GM04503 (cell line): ENCODE results near the gene HELLS.
"Not testable (repeated sequence)": the region's sequence is repeated elsewhere in the genome, so short reads cannot be mapped to it uniquely, and the experiment has no call there.

ENCODE experiments used
- DNase-seq: peaks from one replicate; pipeline ENCODE4 v3.0.0-alpha.2; 2012; ENCODE audit warnings: low read depth

The HELLS gene

DNA sequence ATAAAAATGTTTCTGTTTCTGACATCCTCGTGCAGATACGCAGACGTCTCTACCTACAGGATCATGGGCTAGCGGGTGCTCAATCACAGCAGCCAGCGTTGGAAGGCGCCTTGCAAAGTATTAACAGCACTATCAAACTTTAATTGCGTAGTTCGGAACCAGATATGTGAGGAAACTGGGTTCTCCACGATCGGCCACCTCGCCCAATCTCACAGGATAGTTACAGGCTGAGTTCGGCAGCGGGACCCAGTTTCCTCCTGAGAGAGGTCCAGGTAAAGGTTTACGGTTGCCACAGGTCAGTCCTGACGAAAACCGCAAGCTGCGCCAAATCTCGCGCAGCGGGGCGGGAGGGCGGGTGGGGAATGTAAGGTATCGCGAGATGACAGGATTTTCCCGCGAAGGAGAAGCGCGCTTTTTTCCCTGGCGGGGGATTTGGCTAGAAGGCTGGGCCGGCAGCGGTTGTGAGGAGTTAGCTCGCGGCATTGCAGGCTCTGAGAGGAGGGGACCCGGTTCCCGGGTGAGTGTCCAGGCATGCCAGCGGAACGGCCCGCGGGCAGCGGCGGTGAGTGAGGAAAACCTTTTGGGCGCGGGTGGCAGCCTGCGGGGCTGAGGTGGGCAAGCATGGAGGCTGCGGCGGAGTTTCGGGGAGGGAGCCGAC is at the start of gene HELLS:
HELLS (plus strand) TSS at position 398 of the 658 bp plus-strand sequence; CDS start at position 532, 134 bp downstream.
- DNase-seq, result peak; percentile 34

DNA sequence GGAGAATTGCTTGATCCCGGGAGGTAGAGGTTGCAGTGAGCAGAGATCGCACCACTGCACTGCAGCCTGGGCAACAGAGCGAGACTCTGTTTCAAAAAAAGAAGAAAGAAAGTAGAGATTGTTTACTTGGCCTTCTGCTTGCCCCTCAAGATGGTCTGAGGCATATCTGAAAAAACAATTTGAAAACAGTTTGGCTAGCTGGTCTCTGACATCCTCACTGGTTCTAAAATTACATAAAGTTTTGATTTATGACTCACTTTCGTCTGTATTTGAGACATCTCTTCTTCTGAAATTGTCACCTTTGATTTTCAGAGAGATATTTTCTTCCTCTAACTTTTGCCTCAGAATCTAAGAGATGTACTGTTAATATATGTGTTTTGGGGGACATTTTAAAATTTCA is 49.6 kb upstream of the HELLS start:
- DNase-seq, result no peak

GRCh38 chr10:94496646-94497045 is 48.9 kb upstream of the HELLS start:
- no peak for DNase-seq

DNA sequence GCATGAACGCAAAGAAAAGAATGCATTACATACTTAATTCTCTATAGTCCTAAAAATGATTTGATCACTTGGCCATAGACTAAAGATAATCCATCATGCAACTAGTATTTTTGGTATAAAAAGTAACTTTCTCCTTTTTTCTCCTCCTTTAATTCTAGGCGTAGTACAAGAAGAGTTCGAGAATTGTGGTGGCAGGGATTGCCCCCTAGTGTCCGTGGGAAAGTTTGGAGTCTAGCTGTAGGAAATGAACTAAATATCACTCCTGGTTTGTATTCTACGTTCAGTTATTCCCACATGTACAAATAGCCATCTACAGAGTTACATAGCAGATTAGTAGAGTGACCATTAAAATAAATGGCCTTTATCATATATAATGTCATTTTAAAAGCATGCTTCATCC is 45.5 kb upstream of the HELLS start:
- no peak for DNase-seq

DNA sequence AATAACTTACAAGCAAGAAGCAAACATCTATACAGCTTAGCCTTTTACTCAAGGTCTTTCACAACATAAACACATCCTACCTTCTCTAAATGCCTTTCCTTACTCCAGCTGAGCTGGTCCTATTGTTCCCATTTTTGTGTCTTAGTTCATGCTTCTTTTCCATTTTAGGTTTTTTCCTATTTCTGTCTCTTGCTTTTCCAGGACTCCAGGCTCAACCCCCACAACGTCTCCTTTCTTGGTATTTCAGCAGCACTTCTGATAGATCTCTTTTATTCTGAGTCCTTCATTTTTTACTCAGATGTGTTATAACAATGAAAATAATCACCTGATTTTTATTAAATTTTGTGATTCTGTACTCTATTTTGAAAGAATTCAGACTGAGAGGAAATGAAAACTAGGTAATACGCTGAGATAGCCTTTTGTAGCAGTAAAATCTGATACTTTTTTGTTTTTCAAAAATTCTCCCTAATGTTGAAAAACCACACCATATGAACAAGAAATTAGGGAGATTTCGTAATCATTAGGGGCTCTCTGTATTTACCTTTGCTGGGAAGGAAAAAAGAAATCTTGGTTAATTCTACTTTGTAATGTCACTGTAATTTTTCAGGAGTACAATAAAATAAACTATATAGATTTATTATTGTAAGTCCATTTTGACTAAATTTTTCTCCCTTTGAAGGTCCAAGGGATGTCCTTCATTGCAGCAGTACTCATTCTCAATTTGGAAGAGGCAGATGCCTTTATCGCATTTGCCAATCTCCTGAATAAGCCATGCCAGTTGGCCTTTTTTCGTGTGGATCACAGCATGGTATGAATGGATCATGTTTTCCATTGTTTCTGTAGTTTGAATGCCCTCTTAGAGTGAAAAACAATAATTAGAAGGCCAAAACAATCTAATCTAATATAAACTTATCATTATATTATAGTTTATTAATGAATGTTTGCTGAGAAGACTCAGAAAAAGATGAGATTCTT is 24.0 kb upstream of the HELLS start:
- no peak for DNase-seq

GRCh38 chr10:94524146-94524545 is 21.4 kb upstream of the HELLS start:
- peak; percentile 28 for DNase-seq

DNA sequence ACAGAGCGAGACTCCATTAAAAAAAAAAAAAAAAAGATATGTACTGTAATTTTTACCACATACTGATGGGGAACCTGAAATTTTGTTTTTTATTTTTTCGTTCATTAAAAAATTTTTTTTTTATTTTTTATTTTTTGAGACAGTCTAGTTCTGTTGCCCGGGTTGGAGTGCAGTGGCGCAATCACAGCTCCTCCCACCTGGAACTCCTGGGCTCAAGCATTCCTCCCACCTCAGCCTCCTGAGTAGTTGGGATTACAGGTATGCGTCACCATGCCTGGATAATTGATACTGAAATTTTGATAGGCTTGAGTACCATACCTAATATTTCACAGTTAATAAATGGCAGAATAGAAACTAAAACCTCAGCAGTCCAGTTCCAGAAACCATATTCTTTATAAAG is 20.9 kb upstream of the HELLS start:
- no peak for DNase-seq

DNA sequence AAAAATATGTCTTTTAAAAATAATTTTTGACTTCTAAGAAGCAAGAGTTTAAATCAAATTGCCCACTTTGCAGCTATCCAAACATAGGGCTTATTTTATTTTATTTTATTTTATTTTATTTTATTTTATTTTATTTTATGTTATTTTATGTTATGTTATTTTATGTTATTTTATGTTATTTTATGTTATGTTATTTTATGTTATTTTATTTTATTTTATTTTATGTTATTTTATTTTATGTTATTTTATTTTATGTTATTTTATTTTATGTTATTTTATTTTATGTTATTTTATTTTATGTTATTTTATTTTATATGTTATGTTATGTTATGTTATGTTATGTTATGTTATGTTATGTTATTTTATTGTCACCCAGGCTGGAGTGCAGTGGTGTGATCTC is 14.0 kb upstream of the HELLS start:
- not testable (repeated sequence) for DNase-seq

DNA sequence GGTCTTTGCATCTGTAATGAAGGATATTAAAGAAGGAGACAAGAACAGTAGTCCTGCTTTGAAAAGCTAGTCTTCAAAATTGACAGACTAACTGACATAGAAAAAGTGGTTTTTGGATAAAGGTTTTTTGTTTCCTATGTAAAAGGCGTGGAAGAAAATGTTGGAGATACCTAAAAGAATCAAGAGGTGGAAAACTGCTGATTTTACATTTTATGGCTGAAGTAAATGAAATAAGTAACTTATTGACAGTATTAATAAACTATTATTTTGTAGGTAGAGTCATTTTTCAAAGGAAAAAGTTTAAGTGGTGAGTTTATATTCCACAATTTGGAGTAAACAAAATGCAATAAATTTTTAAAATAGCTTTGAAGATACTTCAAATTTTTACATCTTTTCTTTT is 12.6 kb upstream of the HELLS start:
- DNase-seq, result no peak

DNA sequence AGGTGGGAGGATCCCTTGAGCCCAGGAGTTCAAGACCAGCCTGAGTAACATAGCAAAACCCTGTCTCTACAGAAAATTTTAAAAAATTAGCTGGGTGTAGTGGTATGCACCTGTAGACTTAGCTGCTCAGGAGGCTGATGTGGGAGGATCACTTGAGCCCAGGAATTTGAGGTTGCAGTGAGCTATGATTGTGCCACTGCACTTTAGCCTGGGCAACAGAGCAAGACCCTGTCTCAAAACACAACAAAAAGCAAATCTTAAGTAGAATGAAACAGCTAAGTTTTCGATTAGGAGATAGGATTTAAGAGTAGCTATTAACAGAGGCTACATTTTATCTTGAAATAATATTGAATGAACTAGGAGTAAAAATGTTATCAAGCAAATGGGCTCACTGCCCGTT is 3.3 kb upstream of the HELLS start:
- not testable (repeated sequence) for DNase-seq

DNA sequence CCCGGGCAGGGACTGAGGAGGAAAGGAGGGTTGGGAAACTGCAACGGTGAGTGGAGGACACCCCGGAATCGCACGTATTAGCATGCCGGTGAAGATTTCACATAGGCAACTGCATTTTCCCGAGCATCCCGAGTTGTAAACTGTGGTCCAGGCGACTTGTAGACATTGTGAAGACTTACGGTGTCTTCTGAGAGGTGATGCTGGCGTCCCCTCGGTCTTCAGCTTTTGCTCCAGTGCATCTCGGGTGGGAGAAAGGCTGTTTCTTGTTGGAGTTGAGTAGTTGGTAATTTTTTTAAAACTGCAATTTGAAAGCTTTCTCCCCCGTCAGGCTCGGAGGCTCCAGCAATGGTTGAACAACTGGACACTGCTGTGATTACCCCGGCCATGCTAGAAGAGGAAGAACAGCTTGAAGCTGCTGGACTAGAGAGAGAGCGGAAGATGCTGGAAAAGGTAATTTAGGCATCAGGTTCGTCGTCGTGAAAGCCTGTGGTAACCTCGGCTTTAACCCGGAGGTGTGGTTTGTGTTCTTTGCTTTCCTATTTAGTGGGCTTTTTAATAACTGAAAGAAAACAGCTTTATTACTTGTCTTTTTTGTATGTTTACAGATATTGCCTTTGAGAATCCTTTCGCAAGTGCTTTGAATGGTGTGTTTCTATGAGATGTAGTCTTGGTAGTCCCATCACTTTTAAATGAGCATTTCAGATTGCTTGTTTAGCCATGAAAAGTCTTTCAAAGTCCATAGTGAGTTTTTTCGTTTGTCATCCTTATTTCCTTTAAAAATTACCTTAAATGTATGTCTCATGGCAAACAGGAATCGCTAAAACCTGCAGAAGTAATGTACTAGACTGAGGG is 687 bp downstream of the HELLS start:
- DNase-seq, result peak; percentile 6

- DNase-seq, result no peak
Measured at GRCh38 chr10:94546901-94547185, 1.3 kb downstream of the HELLS start.

GRCh38 chr10:94549221-94549620 is 3.6 kb downstream of the HELLS start:
- DNase-seq, result no peak

GRCh38 chr10:94567714-94568307 is 22.2 kb downstream of the HELLS start:
- DNase-seq, result not testable (repeated sequence)

GRCh38 chr10:94571081-94571480 is 25.5 kb downstream of the HELLS start:
- no peak for DNase-seq

- DNase-seq, result no peak
Measured at GRCh38 chr10:94571528-94571927, 25.9 kb downstream of the HELLS start.

DNA sequence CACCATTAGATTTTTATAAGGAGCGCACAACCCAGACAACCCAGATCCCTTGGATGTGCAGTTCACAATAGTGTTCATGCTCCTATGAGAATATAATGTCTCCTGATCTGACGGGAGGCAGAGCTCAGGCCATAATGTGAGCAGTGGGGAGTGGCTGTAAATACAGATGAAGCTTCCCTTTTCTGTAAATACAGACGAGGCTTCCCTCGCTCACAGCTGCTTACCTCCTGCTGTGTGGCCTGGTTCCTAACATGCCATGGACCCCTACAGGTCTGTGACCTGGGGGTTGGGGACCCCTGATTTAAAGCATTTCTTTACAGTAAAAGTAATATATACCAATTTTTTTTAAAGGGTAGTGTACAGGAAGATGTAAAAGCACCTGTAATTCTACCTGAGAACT is 33.2 kb downstream of the HELLS start:
- DNase-seq, result no peak

DNA sequence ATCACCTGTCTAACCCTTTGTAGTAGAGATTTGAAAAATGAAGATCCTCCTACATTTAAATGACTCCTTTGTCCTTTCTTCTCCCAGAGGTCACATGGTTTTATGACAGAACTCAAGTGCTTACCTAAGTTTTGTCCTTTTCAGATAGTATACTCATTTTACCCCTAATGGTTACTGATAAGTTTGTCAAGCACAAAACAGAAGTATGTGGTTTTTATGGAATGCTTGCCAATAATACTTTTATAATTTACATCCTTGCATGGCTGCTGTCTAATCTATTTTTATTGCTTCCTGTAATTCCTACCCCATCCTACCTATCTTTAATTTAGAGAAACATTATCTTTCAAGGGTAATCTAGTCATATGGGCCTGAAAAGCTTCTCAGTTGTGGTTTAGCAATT is 37.5 kb downstream of the HELLS start:
- DNase-seq, result no peak

DNA sequence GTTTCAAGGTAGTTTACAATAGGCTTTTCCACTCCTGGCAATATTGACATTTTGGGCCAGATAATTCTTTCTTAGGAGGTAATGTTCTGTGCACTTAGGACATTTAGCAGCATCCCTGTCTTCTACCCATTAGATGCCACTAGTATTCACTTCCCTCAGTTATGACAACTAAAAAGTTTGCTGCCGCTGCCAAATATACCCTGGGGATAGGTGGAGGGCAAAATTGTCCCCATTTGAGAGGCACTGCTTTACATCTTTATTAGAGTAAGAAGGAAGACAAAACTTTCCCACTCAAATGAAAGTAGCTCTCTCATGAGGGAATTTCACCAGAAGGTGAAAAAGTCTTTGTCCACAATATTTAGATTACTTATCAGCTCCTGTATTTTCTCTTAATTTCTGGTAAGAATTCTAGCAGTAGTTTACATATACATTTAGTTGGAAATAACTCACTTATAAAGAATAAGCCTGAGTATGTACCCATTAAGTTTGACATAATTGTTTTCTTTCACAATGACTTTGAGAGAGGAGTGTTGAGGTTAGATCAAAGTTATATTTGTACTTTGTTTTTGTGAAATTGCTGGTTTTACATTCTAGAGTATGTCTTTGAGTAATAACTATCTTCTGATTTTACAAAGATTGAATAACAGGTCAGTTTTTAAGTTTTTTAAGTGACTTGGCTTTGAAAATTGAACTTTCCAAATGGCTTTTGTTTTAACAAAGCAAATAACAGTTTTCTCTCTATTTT is 46.0 kb downstream of the HELLS start:
- DNase-seq, result no peak

DNA sequence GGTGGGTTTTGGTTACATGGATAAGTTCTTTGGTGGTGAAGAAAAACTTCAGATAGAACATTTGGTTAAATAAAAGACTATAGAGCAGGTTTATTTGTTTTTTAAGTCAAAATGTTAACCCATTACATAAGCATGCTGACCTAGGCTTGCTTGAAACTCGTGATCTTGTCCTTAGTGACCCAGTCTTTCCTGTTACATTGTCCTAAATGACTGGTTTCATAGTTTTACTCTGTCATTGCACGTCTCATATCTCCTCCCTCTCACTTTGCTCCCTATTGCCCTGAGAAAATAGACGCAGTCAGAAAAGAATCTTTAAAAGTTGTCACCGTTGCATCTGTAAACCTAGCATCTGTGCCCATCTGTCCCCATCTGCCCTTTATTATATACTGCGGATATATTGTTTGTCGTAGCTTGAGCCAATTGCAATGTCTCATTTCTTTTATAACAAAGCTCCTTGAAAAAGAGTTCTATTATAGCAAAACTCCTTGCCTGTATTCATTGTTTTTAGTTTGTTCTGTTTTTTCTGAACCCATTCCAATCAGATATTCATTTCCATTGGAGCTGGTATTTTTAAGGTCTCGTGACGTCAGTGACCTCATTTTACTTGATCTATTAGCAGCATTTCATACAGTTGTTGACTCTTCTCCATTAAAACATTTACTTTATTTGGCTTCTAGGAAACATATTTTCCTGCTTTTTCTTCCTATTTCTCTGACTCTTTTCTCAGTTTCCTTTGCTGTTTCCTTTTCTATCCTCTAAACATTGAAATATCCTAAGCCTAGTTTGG is 57.3 kb downstream of the HELLS start:
- no peak for DNase-seq

GRCh38 chr10:94607111-94607510 is 61.5 kb downstream of the HELLS start:
- no peak for DNase-seq
